Hepatocyte (in vitro differentiated cells): ENCODE data around the gene COQ6. TPM values are rescaled to one million over a fixed set of nuclear protein-coding genes. Genes with fewer than 3 reads are reported as not detected.

ENCODE experiments used
- DNase-seq: peaks from one replicate; pipeline ENCODE4 v3.0.0-alpha.2; 2016; ENCODE audit warnings: low spot score
- H2AFZ ChIP-seq: fragments of 200-600 bp; sonication (generic); 2 replicates; pipeline ENCODE4 v1.6.0; 2016; ENCODE audit warnings: antibody characterized with exemption, mild to moderate bottlenecking
- H3K27ac ChIP-seq: fragments of 200-600 bp; sonication (generic); 2 replicates; pipeline ENCODE4 v1.5.1; 2016; ENCODE audit warnings: mild to moderate bottlenecking
- H3K27me3 ChIP-seq: fragments of 200-600 bp; sonication (generic); 2 replicates; pipeline ENCODE4 v1.6.1; 2016
- H3K36me3 ChIP-seq: fragments of 200-600 bp; sonication (generic); replicated peaks from 2 replicates; pipeline ENCODE4 v1.5.1; 2016; ENCODE audit warnings: low read depth; ENCODE audit not compliant: insufficient read depth
- H3K4me1 ChIP-seq: fragments of 200-600 bp; sonication (generic); 2 replicates; pipeline ENCODE4 v1.5.1; 2016; ENCODE audit warnings: mild to moderate bottlenecking, moderate library complexity; ENCODE audit not compliant: insufficient read depth
- H3K4me2 ChIP-seq: fragments of 200-600 bp; sonication (generic); 2 replicates; pipeline ENCODE4 v1.6.0; 2016
- H3K4me3 ChIP-seq: fragments of 200-600 bp; sonication (generic); 2 replicates; pipeline ENCODE4 v1.5.1; 2016; ENCODE audit warnings: mild to moderate bottlenecking
- H3K79me2 ChIP-seq: fragments of 200-600 bp; sonication (generic); 2 replicates; pipeline ENCODE4 v1.6.0; 2017; ENCODE audit warnings: mild to moderate bottlenecking
- H3K9me2 ChIP-seq: fragments of 200-600 bp; sonication (generic); replicated peaks from 2 replicates; pipeline ENCODE4 v1.6.0; 2017; ENCODE audit warnings: mild to moderate bottlenecking; ENCODE audit not compliant: insufficient read depth
- H3K9me3 ChIP-seq: fragments of 200-600 bp; sonication (generic); 2 replicates; pipeline ENCODE4 v1.5.1; 2016; ENCODE audit warnings: low read depth, mild to moderate bottlenecking
- H4K20me1 ChIP-seq: fragments of 200-600 bp; sonication (generic); 2 replicates; pipeline ENCODE4 v1.6.0; 2016; ENCODE audit warnings: mild to moderate bottlenecking; ENCODE audit not compliant: insufficient read depth, poor library complexity, severe bottlenecking
- EZH2 ChIP-seq: fragments of 200-600 bp; sonication (generic); IDR thresholded peaks from 2 replicates; pipeline ENCODE4 v1.6.1; 2016; ENCODE audit warnings: antibody characterized with exemption, mild to moderate bottlenecking, borderline replicate concordance
- EZH2phosphoT487 ChIP-seq: fragments of 200-600 bp; sonication (generic); IDR thresholded peaks from one replicate; pipeline ENCODE4 v1.6.1; 2018; ENCODE audit warnings: antibody characterized with exemption, mild to moderate bottlenecking, low read depth, moderate library complexity; ENCODE audit not compliant: unreplicated experiment, severe bottlenecking
- WGBS: methylation state at CpG from one replicate; pipeline ENCODE4 v1.1.6; 2016; ENCODE audit warnings: low lambda C conversion rate; ENCODE audit errors: missing lambda C conversion rate; 5-methylcytosine and 5-hydroxymethylcytosine counted together
- polyA plus RNA-seq: library from polyadenylated mRNA; unstranded; fragments of >200 nt; fragmentation: Nextera tagmentation; extraction: Ambion mirVana; gene quantifications from 2 replicates; pipeline ENCODE4 v1.2.1, GENCODE V29; 2016
- total RNA-seq: library from RNA; depleted of rRNA; stranded (reverse); fragments of >200 nt; gene quantifications from 2 replicates; pipeline ENCODE4 v1.2.3, GENCODE V29; 2014
- TF ChIP-seq, protein P1 (sequence below): fragments of 200-600 bp; sonication (generic); IDR thresholded peaks from 2 replicates; pipeline ENCODE4 v1.5.1; 2016; ENCODE audit warnings: antibody characterized with exemption, mild to moderate bottlenecking; ENCODE audit not compliant: poor library complexity

The COQ6 gene
- total RNA-seq (18.7 and 29.5 TPM in 2 replicates), polyA plus RNA-seq (21.8 and 24.7 TPM in 2 replicates)

GRCh38 chr14:73949752-73950734 lies at the start of gene COQ6, which contains the start of gene FAM161B:
Gene COQ6 (plus strand): TSS chr14:73950302. CDS start chr14:73950333, 31 bp downstream.
Gene FAM161B (minus strand): TSS chr14:73950094. CDS start chr14:73950026, 68 bp downstream.
- Histone ChIP-seq H2AFZ (peak within 1 kb of the TSS; percentile 74), H3K9me2 (no peaks in the 10 kb centered on the region), H4K20me1 (no peaks in the 10 kb centered on the region), H3K4me3 (peak within 1 kb of the TSS; percentile 65), H3K9me3 (no peaks in the 10 kb centered on the region), H3K4me1 (peaks cover 6% of the 10 kb centered on the region), H3K4me2 (peak within 1 kb of the TSS; percentile 74), H3K79me2 (peaks cover 15% of the 10 kb centered on the region), H3K27me3 (no peaks in the 10 kb centered on the region), H3K36me3 (no peaks in the 10 kb centered on the region), H3K27ac (peak within 1 kb of the TSS; percentile 90)
- TF ChIP-seq EZH2phosphoT487 (no peak), EZH2 (no peak)
- TF ChIP-seq, protein P1, sequence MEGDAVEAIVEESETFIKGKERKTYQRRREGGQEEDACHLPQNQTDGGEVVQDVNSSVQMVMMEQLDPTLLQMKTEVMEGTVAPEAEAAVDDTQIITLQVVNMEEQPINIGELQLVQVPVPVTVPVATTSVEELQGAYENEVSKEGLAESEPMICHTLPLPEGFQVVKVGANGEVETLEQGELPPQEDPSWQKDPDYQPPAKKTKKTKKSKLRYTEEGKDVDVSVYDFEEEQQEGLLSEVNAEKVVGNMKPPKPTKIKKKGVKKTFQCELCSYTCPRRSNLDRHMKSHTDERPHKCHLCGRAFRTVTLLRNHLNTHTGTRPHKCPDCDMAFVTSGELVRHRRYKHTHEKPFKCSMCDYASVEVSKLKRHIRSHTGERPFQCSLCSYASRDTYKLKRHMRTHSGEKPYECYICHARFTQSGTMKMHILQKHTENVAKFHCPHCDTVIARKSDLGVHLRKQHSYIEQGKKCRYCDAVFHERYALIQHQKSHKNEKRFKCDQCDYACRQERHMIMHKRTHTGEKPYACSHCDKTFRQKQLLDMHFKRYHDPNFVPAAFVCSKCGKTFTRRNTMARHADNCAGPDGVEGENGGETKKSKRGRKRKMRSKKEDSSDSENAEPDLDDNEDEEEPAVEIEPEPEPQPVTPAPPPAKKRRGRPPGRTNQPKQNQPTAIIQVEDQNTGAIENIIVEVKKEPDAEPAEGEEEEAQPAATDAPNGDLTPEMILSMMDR: peak; percentile 25
- under 1% methylated on average over 70 of the region's 70 CpGs for WGBS
- DNase-seq: peak; percentile 97

DNA sequence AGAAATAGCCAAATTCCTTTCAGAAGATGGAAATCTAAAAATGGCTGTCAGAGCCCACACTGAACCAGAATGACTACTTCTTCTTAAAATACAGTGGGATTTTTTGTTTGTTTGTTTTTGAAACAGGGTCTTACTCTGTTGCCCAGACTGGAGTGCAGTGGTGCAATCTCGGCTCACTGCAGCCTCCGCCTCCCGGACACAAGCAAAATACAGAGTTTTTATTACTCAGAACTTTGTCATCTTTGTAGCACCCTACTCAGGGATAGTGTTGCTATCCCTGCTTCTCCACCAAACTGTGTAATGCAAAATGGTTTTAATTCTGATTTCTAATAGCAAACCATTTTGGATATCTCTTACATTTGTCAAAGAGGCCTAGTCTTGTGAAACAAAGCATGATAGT lies 47.1 kb upstream of the COQ6 start:
- no peak for DNase-seq
- H3K27me3 ChIP-seq: no peaks in the 10 kb centered on the region
- H4K20me1 ChIP-seq: no peaks in the 10 kb centered on the region
- H2AFZ ChIP-seq: no peak overlapping the region
- H3K27ac ChIP-seq: no peak overlapping the region
- no peaks in the 10 kb centered on the region for H3K4me1 ChIP-seq
- peaks cover 10% of the 10 kb centered on the region for H3K36me3 ChIP-seq
- no peak overlapping the region for H3K4me3 ChIP-seq
- H3K79me2 ChIP-seq: peaks cover 11% of the 10 kb centered on the region
- no peak overlapping the region for H3K4me2 ChIP-seq
- H3K9me2 ChIP-seq: no peaks in the 10 kb centered on the region
- 92% methylated on average over 3 of the region's 3 CpGs for WGBS
- no peak for TF ChIP-seq EZH2phosphoT487
- TF ChIP-seq, protein P1: no peak
- no peak for TF ChIP-seq EZH2
- no peaks in the 10 kb centered on the region for H3K9me3 ChIP-seq

- 100% methylated on average over 1 of the region's 1 CpG for WGBS
- no peaks in the 10 kb centered on the region for H4K20me1 ChIP-seq
- peaks cover 15% of the 10 kb centered on the region for H3K79me2 ChIP-seq
- no peak for DNase-seq
- H3K4me1 ChIP-seq: no peaks in the 10 kb centered on the region
- H3K4me3 ChIP-seq: no peak overlapping the region
- H2AFZ ChIP-seq: no peak overlapping the region
- TF ChIP-seq, protein P1: no peak
- no peak for TF ChIP-seq EZH2
- TF ChIP-seq EZH2phosphoT487: no peak
- H3K4me2 ChIP-seq: no peak overlapping the region
- peaks cover 8% of the 10 kb centered on the region for H3K36me3 ChIP-seq
- no peak overlapping the region for H3K27ac ChIP-seq
- no peaks in the 10 kb centered on the region for H3K9me2 ChIP-seq
- no peaks in the 10 kb centered on the region for H3K9me3 ChIP-seq
- no peaks in the 10 kb centered on the region for H3K27me3 ChIP-seq
These were observed 40.4 kb upstream of the COQ6 start for GRCh38 chr14:73909681-73910080.
